ENCODE results near the gene FAM149A. TPM values are rescaled to one million over a fixed set of nuclear protein-coding genes. Genes with fewer than 3 reads are reported as not detected.

Gene FAM149A
- total RNA-seq, result 0.89 and 1.7 TPM in 2 replicates

DNA sequence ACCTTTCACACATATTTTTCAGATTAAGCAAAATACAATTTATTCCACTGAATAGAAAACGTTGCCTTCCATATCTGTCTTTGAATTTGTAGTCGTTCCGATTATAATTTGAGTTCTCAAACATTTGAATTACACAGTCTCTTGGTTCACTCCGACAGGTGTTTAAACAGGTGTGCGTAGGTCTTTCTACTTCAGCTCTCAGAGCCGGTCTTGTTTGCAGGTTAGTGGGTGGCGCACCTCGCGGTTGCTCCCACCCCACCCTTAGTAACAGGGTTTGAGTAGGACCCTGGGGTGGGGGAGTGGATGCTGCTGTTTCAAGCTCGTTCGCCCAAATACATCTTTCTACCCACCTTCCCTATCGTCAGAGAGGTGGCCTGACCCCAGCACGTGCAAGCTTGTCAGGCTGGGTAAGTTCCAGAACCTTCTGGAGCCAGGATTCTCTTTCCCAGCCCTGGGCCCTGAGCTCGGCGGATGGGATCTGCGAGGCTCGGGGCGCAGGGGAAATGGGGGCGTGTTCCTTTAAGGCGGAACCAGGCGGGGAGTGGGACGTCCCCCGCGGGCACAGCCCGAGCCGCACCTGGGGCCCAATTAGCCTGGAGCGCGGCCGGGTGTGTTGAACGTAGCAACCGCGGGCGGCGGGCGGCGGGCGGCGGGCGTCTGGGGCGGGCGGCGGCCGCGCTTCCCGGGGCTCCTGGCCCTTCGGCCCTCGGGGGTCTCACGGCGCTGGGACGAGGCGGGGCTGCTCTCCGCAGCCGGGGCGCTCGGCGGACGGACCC is at the start of gene FAM149A:
TSS of gene FAM149A (plus strand) at position 591 of the 776 bp plus-strand sequence.

DNA sequence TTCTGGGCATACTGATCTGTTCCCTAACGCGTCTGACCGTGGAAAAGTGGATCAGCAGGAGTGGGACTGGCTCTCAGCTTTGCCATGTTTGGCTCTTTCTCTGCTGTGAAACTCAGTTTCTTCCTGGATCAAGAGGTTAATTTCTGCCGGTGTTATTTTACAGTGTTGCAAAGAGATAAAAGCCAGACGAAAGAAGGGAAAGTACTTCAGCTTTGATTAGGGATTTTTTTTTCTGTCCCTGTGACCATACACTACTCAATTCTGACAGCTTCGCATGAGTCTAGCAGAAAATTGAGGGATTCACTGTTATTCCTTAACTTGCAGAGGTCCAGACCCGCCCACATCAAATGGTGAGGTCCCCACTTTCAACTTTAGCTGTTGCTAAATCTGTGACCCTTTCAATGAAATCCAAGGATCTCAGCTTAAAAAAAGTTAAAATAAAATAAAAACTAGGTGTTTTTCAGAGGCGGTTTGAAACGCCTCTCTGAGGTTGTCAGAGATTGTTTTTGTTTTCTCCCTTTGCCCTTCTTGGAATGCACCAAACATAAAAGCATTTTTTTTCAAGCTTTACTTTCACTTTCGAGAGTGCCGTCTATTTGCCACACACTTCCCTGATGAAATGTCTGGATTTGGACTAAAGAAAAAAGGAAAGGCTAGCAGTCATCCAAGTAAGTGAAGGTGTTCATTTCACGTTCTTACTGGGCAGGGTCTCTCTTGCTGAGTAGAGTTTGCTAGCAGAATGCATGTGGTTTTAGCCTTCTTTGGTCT is 35.7 kb upstream of the FAM149A start, which contains the start of gene TLR3:
TSS of gene TLR3 (plus strand) at position 576 of the 768 bp plus-strand sequence. CDS start 7,464 bp downstream, outside the sequence.

DNA sequence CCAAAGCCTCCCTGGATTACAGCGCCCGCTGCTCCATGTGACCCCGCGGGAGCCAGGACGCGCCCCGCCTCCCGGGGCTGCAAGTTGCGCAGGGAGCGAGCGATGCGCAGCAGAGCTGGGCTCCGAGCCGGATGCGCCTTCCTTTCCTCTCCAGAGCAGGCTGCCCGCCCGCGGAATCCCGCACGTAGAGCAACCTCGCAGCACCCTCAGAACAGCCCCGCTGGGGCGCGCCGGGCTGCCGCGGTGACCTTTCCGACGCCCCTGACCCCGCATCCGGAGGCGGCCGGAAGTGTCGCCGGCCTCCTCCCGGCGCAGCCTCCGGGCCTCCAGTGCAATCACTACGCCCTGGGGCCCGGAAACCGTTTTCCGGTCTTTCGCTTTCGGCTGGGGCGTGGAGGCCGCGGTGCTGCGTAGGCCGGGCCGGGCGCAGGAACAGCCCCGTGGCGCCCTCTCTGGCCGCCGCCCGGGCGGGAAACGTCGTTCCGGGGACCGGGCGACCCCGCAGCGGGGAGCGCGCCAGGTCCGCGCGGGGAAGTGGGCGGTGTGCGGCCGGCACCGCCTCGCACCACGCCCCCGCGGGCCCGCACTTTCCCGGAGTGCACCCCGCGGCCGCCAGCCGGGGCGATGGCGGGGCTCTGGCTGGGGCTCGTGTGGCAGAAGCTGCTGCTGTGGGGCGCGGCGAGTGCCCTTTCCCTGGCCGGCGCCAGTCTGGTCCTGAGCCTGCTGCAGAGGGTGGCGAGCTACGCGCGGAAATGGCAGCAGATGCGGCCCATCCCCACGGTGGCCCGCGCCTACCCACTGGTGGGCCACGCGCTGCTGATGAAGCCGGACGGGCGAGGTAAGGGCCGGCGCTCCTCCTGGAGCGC is 86.9 kb downstream of the FAM149A start, which contains the start of gene CYP4V2:
TSS of gene CYP4V2 (plus strand) at position 368 of the 866 bp plus-strand sequence. CDS start at position 625, 257 bp downstream.

Other genes starting within 250 kb of the FAM149A start
- gene TLR3, start 35.5 kb upstream of the FAM149A start, total RNA-seq, result 2.1 TPM in 2 replicates
- 14.9 and 16.3 TPM in 2 replicates for gene CYP4V2, start 86.9 kb downstream of the FAM149A start, total RNA-seq
- gene KLKB1, start 122.8 kb downstream of the FAM149A start, total RNA-seq, result not detected in 2 replicates
- gene F11, start 161.5 kb downstream of the FAM149A start, total RNA-seq, result not detected in 2 replicates

Measured in smooth muscle cell of the umbilical artery (primary cell).